ENCODE measurements around the gene KCNH4.
"Not testable (repeated sequence)": the region's sequence is repeated elsewhere in the genome, so short reads cannot be mapped to it uniquely, and the experiment has no call there.

Gene KCNH4

GRCh38 chr17:42178817-42179216 is 2.1 kb downstream of the KCNH4 start:
- no peak for DNase-seq (ENCODE audit: low read depth)

GRCh38 chr17:42177684-42178083 is 3.3 kb downstream of the KCNH4 start:
- no peak for DNase-seq (ENCODE audit: low read depth)

- DNase-seq (ENCODE audit: low read depth): no peak
Observed at GRCh38 chr17:42174126-42174783, 6.7 kb downstream of the KCNH4 start.

GRCh38 chr17:42171831-42172230 is 9.1 kb downstream of the KCNH4 start:
- DNase-seq (ENCODE audit: low read depth): no peak

- DNase-seq (ENCODE audit: low read depth): no peak
Observed at GRCh38 chr17:42169351-42169750, 11.6 kb downstream of the KCNH4 start.

GRCh38 chr17:42167807-42168206 is 13.1 kb downstream of the KCNH4 start:
- no peak for DNase-seq (ENCODE audit: low read depth)

- no peak for DNase-seq (ENCODE audit: low read depth)
Observed at GRCh38 chr17:42166196-42166763, 14.7 kb downstream of the KCNH4 start.

GRCh38 chr17:42165751-42166150 is 15.2 kb downstream of the KCNH4 start:
- DNase-seq (ENCODE audit: low read depth): no peak

GRCh38 chr17:42163696-42164407 is 17.1 kb downstream of the KCNH4 start:
- no peak for DNase-seq (ENCODE audit: low read depth)

GRCh38 chr17:42163113-42163512 is 17.8 kb downstream of the KCNH4 start:
- no peak for DNase-seq (ENCODE audit: low read depth)

GRCh38 chr17:42160531-42160910 is 20.4 kb downstream of the KCNH4 start:
- DNase-seq (ENCODE audit: low read depth): no peak

- DNase-seq (ENCODE audit: low read depth): no peak
Observed at GRCh38 chr17:42159796-42160530, 21.0 kb downstream of the KCNH4 start.

GRCh38 chr17:42155614-42156045 is 25.3 kb downstream of the KCNH4 start:
- no peak for DNase-seq (ENCODE audit: low read depth)

GRCh38 chr17:42153919-42154742 is 26.8 kb downstream of the KCNH4 start:
- DNase-seq (ENCODE audit: low read depth): no peak

- DNase-seq (ENCODE audit: low read depth): no peak
Observed at GRCh38 chr17:42146911-42147607, 33.9 kb downstream of the KCNH4 start.

GRCh38 chr17:42143138-42143537 is 37.8 kb downstream of the KCNH4 start:
- not testable (repeated sequence) for DNase-seq (ENCODE audit: low read depth)

- no peak for DNase-seq (ENCODE audit: low read depth)
Observed at GRCh38 chr17:42142371-42142896, 38.5 kb downstream of the KCNH4 start.

- no peak for DNase-seq (ENCODE audit: low read depth)
Observed at GRCh38 chr17:42141382-42141781, 39.6 kb downstream of the KCNH4 start.

- DNase-seq (ENCODE audit: low read depth): not testable (repeated sequence)
Observed at GRCh38 chr17:42140690-42141089, 40.3 kb downstream of the KCNH4 start.

- DNase-seq (ENCODE audit: low read depth): no peak
Observed at GRCh38 chr17:42138749-42139492, 42.0 kb downstream of the KCNH4 start.
